NCI-H510A (cell line): ENCODE measurements around the gene TWF1.
"Not testable (repeated sequence)": the region's sequence is repeated elsewhere in the genome, so short reads cannot be mapped to it uniquely, and the experiment has no call there.

ENCODE experiments used
- DNase-seq: peaks from one replicate; lab custom pipeline; 2025; lab: John Stamatoyannopoulos, UW

Gene TWF1

DNA sequence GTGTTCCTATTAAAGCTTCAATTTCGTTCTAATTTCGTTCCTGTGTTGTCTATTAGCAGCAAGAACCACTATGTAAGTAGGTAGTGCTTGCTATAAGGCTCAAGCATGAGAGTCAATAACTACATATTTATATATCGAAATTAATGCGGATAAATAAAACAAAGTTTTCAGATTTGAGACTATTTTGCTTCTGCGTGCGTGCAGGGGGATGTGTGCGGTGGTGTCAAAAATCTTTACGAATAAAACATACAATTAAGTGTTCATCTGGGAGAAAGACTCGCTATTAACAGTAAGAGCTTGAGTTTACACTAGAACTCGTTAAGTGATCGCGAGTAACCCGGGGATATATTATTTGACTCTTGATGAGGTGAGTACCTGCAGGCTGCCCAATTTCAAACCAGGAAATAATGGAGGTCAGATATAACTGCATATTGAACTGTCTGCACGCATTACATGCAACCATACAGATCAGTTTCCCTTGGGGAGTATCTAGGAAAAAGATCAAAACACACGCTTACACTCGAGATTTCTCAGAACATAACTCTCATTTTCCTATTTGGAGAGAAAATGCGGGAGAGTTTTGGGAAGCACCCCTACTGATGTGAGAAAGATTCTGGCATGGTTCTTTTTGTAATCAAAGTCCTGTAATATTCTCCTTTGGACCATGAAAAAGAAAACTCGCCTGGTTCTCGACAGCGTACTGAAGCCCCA lies 813 bp downstream of the TWF1 start:
- DNase-seq = no peak

DNA sequence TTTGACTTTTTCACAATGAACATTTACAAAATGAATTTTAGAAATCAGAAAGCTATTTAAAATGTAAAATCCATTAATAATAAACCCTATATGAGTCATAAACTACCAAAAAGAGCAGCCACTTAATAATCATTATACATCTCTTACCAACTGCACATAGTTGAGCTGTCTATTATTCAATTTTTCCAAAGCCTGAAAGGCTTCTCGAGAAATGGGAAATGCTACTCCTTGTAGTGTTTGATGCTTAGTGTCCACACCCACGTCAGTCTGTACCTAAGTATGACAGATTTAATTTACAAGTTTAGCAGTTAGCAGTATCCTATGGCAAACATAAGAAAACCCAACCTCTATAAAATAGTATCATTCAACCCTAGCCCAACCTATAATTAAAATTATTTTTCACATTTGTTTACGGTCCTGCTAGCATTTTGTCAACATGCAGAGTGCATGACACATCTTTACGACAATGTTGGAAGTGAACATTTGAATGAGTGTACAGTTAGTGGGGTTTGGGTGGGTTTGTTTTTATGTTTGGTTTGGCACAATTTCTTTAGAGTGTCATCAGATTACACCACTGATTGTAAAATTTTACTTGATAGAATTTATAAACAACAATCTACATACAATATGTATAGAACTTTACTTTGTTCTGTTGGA lies 8.4 kb downstream of the TWF1 start:
- no peak for DNase-seq

DNA sequence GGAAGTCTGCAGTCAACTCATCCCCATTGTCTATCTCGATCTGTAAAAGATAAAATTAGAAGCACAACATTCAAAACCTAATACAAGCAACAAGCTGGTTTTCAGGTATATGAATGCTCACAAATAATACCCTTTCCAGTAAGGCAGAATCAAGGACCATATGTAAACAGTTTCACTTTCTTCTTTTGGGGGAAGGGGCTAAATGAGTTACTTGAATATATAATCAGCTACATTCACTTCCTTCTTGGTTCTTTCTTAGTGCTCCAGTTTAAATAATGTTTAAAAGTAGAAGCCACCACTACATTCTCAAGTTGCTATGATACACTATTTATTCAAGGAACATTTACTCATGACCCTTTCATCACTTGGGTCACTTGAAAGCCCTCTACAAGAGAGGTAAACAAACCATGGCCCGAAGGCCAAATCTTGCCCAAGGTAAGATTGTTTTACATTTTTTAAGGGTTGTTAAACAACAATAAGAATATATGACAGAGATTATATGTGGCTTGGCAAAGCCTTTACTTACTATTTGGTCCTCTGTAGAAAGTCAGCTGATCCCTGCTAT lies 10.3 kb downstream of the TWF1 start:
- no peak for DNase-seq

DNA sequence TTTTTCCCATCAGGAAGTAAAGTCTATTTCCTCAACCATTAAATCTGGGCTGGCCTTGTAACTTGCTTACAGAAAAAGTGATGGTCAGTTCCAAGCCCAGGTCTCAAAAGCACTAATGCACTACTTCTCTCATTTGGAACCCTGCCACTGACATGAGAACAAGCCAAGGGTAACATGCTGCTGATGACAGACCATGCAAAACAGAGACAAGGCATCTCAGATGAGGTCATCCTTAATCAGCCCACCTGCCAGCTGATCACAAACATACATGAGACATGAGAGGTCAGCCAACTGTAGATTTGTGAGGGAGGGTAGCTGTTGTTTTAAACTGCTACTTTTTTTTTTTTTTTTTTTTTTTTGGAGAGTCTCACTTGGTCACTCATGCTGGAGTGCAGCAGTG lies 16.2 kb downstream of the TWF1 start:
- no peak for DNase-seq

DNA sequence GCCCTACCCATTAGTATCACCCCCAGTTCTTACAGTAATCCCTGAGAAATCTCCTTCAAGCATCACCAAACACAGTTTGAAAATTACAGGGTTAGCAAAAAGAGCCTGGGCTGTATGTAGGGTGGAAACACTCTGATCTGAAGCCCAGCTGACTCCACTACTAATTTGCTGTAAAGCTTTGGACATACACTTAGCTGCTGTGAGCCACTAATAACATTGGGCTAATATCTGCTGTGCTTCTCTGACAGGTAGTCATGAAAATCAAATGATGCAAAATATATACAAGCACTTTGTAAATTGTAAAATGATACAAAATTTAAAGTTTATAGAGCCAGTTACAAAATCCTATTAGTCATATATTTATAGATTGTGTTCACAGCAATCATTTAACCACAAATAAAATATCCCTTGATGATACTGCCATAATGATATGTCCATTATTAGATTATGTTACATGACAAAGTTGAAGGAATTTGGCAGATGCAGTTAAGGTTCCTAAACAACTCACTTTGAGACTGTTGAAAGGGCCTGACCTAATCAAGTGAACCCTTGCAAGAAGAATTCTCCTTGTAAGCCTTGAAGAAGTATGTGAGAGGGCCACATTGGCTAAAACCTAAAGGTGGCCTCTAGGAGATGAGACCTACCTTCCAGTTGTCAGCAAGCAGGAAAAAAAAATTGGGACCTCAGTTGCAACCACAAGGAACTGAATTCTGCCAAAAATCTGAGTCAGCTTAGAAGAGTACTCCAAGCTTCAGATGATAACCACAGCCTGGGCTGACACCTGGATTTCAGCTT lies 19.0 kb downstream of the TWF1 start:
- no peak for DNase-seq

DNA sequence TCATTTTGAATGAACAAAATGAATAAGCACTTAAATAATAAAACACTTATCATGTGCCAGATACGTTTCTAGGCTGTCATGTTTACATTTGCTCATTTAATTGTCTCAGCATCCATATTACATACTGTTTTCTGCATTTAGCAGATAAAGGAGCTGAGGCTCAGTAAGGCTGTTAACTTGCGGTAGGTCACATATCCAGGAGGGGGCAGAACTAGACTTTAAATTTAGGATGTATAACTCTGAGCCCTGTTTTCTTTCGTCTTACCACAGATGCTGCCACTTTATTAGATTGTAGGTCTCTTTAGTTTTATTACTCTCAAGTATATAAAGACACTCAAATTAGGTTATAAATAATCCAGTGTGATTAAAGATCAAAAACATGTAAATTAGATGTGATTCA lies 29.6 kb downstream of the TWF1 start:
- DNase-seq = no peak

DNA sequence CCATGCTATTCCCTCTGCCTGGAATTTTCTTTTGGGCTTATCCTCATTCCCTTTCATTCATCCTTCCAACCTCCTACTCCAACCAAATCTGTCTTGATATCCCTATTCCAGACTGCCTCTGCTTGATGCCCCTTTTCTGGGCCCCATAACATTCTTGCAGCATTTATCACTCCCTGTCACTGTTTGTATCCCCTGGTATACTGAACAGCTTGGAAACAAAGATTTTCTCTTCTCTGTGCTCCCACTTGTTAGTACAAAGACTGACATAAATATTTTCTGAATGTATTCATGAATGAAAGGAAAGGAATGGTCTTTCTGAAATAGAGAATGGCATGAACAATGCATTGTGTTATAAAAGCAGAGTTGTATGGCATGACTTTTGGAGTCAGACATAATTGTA lies 39.8 kb downstream of the TWF1 start:
- no peak for DNase-seq

DNA sequence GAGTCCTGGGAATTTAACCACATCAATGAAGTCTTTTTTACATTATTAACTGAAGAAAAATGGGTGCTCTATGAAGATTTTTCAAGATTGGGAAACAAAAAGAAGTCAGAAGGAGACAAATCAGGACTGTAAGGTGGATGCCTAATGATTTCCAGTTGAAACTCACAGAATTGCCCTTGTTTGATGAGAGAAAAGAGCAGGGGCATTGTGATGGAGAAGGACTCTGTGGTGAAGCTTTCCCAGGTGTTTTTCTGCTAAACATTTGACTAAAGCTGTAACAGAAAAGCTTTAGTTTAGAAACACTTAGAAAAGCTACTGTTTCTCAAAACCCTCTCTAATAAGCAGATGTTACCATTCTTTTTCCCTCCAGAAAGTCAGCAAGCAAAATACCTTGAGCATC lies 41.6 kb downstream of the TWF1 start:
- DNase-seq = no peak

DNA sequence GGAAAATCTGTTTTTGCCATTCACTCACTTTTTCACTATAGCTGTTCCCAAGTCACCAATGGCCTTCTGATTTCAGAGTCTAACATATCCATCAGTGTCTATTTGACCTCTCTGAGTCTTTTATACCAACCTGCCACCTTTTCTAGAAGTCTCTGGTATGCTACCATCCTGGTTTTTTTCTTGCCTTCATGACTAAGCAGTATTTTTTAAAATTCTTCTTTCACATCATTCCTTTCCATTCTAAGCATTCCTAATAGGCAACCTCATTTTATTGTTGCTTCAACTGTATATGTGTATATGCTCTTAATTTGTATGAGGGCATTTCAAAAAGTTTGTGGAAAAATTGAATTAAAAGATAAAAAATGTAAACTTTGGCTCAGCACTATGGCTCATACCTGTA lies 42.3 kb downstream of the TWF1 start:
- DNase-seq = no peak

DNA sequence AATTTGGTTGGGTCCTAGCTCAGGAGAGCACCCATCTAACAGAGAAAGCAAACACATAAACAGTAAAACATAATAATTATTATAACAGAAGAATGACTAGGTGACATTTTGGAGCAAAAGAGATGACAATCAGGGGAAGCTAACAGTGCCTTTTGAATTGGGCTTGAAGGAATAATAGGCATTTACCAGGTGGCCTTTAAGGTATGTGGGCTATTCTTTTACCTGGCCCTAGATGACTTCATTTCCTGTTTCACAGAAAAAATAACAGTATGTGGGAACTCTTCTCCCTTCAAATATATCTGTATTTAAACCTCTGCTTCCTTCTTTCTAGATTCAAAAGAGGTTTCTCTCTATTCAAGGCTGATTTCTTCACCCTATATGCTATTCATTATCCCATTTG lies 43.5 kb downstream of the TWF1 start:
- no peak for DNase-seq

DNA sequence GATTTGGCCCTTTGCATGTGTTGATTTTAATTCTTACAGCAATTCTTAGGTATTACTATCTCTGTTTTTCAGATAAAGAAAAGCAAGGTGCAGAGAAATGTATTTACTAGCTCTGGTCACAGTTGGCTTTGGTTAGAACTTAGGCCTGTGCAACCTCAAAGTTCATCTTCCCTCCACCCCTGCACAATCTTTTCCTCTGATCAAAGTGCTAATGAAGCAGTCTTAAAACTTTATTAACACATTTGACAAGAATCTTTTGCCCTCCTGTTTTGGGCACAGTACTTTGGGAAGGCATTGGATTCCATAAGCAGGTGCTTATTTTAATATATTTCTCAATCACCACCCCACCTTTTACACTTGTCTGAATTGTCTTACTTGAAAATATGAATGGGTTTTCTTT lies 44.6 kb downstream of the TWF1 start:
- DNase-seq = no peak

DNA sequence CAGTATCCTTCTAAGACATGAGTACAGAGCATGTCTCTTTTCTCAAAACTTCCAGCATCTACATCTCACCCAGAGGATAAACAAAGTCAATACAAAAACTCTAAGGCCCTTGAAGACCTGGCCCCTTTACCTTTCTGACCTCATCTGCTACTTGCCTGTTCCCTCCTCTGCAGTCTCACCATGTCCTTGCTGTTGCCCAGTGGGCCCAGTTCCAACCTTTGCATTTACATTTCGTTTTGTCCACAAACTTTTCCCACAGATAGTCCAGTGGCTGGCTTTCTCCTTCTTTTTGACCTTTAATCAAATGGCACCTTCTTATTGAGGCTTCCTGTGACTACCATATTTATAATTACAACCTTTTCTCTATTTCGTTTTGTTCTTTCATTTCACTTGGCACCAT lies 45.7 kb downstream of the TWF1 start:
- no peak for DNase-seq

DNA sequence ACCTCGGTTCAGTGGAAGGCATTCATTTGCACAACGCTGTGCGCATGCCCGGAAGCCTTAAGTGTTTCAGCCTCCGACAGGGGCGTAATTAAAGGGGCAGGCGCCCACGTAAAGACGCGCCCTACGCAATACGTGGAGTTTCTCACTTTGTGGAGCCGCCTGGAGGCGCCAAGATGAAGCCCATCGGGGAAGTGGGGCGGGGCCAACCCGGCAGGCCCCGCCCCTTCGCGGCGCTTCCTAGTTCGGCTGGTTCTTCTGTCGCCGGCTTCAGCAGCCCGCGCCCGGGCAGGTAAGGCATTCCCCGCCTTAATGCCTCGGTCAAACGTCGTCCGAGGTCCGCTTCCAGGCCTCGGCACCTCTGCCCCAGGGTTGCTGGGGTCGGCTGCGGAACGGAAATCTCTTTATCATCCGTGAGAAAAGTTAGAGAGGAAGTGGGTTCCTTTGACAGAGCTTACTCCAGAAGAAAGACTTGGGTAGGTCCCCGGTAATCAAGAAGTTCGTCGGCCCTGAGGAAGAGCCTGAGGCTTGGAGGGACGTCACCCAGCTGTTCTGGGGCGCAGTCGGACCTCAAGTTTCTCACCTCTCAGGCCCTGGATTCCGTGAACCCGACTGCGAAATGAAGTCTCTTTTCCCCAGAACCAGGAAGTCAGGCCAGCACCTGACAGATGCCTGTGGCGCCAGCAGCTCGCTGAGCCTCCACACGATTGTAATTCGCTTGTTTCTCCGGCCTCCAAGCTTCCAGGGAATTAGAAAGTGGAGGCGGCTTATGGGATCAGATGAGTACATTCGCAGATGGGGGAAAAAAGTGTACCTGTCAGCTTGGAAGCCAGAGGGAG lies 47.2 kb downstream of the TWF1 start, which contains the start of the genes IRAK4 and PUS7L:
IRAK4 (plus strand) TSS at position 224 of the 836 bp plus-strand sequence. CDS start 9,161 bp downstream, outside the sequence.
PUS7L (minus strand) TSS at position 63 of the 836 bp plus-strand sequence. CDS start 3,545 bp downstream, outside the sequence.
- DNase-seq = peak; percentile 89

DNA sequence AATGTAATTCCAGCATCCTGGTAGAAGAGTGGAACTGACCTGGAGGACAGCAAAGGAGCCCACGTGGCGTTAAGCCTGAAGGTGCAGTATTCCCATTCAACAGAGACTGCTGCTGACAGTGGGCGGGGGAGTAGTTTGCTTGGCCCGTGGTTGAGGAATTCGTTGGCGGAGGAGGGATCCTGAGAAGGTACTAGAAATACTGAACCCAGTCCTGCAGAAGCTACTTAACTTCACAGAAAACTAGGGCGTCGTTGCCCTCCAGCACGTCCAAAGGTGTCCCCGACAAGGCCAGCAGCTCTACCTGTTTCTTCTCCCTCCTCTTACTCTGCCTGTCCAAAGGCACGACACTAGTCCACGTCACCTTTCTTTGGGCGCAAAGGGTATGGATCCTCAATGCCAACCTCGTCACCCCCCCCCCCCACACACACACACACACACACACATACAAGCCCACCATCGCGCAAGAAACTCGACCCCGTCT lies 47.8 kb downstream of the TWF1 start:
- DNase-seq = no peak

DNA sequence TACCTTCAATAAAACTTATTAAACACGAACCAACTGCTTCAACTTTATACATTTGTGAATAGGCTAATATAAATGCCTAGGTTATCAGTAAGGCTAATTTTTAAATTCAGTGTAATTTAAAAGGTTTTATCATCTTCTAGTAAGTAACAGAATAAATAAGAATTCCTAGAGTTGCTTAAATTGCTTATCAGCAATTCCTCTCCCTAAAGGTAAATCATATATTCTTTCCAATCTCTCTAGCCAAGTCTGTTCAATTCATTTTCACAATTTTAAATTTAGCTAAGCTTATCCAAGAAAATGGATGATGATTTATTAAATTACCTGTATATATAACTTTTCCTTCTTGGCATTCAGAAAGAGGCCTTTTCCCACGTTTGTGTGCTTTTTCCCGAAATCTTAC lies 52.1 kb downstream of the TWF1 start:
- DNase-seq = no peak

DNA sequence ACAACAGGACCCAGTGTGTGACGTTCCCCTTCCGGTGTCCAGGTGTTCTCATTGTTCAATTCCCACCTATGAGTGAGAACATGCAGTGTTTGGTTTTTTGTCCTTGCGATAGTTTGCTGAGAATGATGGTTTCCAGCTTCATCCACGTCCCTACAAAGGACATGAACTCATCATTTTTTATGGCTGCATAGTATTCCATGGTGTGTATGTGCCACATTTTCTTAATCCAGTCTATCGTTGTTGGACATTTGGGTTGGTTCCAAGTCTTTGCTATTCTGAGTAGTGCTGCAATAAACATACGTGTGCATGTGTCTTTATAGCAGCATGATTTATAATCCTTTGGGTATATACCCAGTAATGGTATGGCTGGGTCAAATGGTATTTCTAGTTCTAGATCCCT lies 54.8 kb downstream of the TWF1 start:
- DNase-seq = not testable (repeated sequence)

DNA sequence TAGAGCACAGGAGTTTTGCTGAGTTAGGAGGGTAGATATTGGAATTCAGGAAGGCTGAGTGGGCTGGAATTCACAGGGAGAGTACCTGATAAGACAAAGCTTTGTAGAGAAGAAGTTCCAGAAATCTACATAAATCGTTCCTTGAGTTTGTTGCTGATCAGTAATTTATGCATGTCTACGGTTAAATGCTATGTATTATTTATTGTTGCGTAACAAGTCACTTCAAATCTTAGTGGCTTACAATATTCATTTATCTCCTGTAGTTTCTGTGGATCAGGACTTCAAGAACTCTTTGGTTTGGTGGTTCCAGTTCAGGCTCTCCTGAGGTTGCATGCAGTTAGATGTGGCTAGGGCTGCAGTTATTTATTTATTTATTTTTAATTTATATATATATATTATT lies 55.3 kb downstream of the TWF1 start:
- DNase-seq = no peak

DNA sequence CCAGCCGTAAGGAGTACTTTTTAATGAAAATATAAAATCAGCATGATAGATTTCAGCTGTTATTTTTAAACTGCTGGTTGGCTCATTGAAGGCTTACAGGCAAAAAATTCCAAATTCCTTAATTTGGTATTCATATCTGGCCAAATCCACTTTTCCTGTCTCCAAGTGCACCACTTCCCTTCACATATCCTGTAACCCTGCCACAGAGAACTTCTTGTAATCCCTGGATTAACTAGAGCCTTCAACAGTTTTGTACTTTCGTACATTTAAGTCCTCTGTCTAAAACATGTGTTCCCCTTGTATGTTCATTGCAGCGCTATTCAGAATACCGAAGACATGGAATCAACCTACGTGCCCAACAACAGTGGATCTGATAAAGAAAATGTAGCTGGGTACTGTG lies 57.1 kb downstream of the TWF1 start:
- DNase-seq = no peak

DNA sequence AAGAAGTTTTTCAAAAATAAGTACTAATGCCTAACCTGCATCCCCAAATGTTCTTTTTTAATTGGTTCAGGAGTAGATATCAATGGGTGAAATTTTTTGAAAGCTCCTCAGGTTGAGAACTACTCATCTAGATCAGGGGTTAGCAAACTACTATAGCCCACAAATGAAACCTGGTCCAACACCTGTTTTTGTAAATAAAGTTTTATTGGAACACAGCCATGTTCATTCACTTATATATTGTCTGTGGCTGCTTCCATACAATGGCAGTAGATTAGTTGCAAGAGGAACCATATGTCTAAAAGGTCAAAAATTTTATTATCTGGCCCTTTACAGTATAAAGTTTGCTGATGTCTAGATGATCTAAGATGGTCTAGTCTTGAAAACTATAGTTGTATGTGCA lies 61.3 kb downstream of the TWF1 start:
- no peak for DNase-seq
